Measurements from ENCODE around the gene TAGLN2. TPM values are rescaled to one million over a fixed set of nuclear protein-coding genes. Genes with fewer than 3 reads are reported as not detected.

The TAGLN2 gene
- polyA plus RNA-seq, 1 experiment: 745 TPM

DNA sequence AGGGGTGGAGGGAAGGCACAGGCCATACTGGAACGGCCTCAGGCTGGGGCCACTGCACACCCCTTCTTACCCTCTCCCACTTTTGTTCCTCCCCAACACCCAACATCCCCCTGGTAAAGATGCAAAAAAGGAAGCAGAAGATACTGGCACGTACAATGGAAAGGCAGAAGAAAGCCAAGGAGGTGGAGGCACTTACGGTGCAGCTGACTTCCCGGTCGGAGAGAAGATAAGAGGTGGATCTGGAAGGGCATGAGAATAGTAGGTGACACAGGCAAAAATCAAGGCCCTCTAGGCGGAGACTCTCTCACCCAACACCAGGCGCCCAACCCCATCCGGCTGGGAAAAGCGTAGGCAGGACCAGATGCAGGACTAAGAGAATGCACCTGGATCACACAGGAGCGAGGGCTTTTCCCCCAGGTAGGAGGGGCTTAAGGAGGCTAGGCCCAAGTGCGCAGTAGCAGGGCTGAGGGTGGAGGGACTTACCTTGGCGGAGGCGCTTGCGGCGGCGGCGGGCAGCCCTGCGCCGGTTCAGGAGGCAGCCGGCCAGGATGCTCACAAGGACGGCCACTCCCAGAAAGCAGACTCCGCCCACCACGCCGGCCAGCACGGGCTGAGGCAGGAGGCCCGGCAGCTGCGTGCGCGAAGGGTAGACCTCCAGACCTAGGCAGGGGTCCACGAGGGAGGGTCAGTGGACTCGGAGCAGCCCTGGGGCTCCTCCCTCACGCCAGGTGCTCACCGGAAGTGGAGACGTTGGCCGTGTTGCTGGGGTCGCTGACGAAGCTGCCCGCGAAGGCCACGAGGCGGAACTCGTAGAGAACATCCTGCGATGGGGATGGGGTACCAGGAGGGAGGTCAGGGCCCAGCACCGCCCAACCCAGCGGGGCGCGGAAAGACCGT lies 4.1 kb upstream of the TAGLN2 start:
- CTCF ChIA-PET: interaction anchor here (1.4 to 39.5 kb wide), 2 partner anchors 82 to 264 kb away, joined by 3 to 889 read pairs; no protein-coding TSS in a partner anchor
- TF ChIP-seq, protein P1, sequence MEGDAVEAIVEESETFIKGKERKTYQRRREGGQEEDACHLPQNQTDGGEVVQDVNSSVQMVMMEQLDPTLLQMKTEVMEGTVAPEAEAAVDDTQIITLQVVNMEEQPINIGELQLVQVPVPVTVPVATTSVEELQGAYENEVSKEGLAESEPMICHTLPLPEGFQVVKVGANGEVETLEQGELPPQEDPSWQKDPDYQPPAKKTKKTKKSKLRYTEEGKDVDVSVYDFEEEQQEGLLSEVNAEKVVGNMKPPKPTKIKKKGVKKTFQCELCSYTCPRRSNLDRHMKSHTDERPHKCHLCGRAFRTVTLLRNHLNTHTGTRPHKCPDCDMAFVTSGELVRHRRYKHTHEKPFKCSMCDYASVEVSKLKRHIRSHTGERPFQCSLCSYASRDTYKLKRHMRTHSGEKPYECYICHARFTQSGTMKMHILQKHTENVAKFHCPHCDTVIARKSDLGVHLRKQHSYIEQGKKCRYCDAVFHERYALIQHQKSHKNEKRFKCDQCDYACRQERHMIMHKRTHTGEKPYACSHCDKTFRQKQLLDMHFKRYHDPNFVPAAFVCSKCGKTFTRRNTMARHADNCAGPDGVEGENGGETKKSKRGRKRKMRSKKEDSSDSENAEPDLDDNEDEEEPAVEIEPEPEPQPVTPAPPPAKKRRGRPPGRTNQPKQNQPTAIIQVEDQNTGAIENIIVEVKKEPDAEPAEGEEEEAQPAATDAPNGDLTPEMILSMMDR (IDR thresholded peaks at IDR 0.05; ENCODE audit: insufficient read depth, low read depth, low read length): no peak
- no peaks in the 10 kb centered on the region for H3K36me3 ChIP-seq (ENCODE audit: control insufficient read depth, insufficient read depth, low read length)
- no peak overlapping the region for H3K4me3 ChIP-seq (ENCODE audit: low read depth, low read length)
- no peaks in the 10 kb centered on the region for H3K27me3 ChIP-seq (ENCODE audit: control insufficient read depth, insufficient read depth, low read length)
- DNase-seq (ENCODE audit: low read depth): no peak
- POLR2A ChIA-PET: no interaction called here

DNA sequence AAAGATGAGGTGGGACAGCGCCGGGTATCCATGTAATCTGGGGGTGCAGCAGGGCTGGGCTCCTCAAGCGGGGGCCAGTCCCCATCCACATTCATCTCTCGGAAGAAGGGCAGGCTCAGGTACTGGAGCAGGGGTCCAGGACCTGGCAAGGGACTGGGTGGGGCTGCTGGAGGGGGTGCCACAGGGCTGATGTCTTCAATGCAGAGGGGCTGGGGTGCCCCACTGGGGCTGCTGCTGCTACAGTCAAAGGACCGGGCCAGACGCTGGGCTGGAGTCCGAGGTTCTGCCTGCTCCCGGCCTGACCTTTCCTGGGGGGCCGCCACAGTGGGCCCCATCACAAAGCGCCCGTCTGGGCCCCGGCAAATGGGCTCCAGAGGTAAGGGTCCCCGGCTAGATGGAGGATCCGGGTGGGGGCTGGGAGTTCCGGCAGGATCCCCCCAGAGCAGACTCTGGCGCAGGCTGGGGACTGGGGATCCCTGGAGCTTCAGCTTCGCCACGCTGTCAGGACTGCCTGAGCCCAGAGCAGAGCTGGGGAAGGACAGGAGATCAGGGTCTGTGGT lies 3.3 kb upstream of the TAGLN2 start:
- CTCF ChIA-PET: interaction anchor here (1.0 to 39.5 kb wide), 2 partner anchors 82 to 129 kb away, joined by 3 to 889 read pairs; no protein-coding TSS in a partner anchor
- Histone ChIP-seq H3K4me3 (ENCODE audit: low read depth, low read length) (no peak overlapping the region), H3K36me3 (ENCODE audit: control insufficient read depth, insufficient read depth, low read length) (no peaks in the 10 kb centered on the region), H3K27me3 (ENCODE audit: control insufficient read depth, insufficient read depth, low read length) (no peaks in the 10 kb centered on the region)
- TF ChIP-seq, protein P1 (IDR thresholded peaks at IDR 0.05; ENCODE audit: insufficient read depth, low read depth, low read length): no peak
- DNase-seq (ENCODE audit: low read depth): no peak
- POLR2A ChIA-PET: no interaction called here

DNA sequence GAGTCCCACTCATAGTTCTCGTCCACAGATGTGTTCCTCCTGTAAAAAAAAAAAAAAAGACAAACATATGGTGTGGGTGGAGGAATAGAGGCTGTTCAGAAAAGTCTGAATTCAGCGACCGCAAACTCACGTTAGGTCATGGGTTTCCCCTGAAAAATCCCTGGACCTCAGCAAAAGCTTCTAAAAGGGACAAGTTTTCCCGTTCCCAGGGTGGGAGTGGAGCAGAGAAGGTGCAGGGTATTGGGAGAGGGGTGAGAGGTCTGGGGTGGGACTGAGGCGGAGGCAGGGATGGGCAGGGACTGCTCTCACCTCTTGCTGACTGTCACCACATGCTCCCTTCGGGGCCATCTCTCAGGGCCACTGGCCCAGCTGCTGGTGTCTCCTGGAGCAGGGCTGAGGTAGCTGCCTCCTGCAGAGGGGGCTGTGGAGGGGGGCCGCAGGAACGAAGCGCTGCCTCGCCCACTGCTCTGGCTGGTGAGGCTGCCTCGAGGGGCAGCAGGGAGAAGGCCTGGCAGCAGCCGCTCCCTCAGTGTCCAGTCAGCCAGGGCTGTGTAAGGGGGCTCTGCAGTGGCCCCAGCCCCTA lies 2.6 kb upstream of the TAGLN2 start:
- Histone ChIP-seq H3K36me3 (ENCODE audit: control insufficient read depth, insufficient read depth, low read length) (no peaks in the 10 kb centered on the region), H3K27me3 (ENCODE audit: control insufficient read depth, insufficient read depth, low read length) (no peaks in the 10 kb centered on the region), H3K4me3 (ENCODE audit: low read depth, low read length) (no peak overlapping the region)
- no peak for DNase-seq (ENCODE audit: low read depth)
- TF ChIP-seq, protein P1 (IDR thresholded peaks at IDR 0.05; ENCODE audit: insufficient read depth, low read depth, low read length): no peak
- POLR2A ChIA-PET: no interaction called here
- CTCF ChIA-PET: interaction anchor here (1.0 to 39.5 kb wide), 2 partner anchors 83 to 129 kb away, joined by 3 to 889 read pairs; no protein-coding TSS in a partner anchor

DNA sequence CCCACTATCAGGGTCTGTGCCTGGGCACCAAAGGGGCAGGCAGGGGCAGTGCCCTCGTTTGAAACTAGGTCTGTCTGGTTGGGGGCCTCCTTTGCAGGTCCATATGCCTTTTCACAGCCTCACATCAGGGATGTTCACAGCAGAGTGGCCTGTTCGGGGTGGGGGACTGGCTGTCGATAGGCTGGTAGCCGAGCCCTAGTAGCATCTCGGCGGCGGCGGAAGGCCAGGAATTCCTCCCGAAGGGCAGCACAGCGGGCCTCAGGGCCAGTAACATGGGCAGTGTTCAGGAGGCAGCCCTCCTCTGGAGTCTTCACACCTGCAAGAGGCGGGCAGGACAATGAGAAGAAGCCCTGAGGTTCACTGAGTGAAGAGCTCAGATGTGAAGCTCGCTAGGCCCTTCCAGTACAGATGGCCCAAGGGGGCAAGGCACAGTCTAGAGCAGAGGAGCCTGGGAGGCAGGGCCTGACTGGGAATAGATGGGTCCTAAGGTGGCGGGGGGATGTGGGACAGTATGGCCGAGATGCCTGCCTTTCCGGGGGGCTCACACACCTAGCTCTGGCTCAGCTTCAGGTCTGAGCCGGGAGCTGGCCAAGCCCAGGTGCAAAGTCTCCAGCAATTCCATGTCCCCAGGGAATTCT lies 2.0 kb upstream of the TAGLN2 start:
- CTCF ChIA-PET: interaction anchor here (0.9 to 39.5 kb wide), 5 partner anchors 8 to 128 kb away, joined by 3 to 889 read pairs (median 4); no protein-coding TSS in a partner anchor
- DNase-seq (ENCODE audit: low read depth): no peak
- Histone ChIP-seq H3K4me3 (ENCODE audit: low read depth, low read length) (no peak overlapping the region), H3K27me3 (ENCODE audit: control insufficient read depth, insufficient read depth, low read length) (no peaks in the 10 kb centered on the region), H3K36me3 (ENCODE audit: control insufficient read depth, insufficient read depth, low read length) (no peaks in the 10 kb centered on the region)
- POLR2A ChIA-PET: no interaction called here
- TF ChIP-seq, protein P1 (IDR thresholded peaks at IDR 0.05; ENCODE audit: insufficient read depth, low read depth, low read length): no peak

Data from BJ (cell line).